ENCODE results near the gene TRIM48.
"Not testable (repeated sequence)": the region's sequence is repeated elsewhere in the genome, so short reads cannot be mapped to it uniquely, and the experiment has no call there.

Gene TRIM48, protein sequence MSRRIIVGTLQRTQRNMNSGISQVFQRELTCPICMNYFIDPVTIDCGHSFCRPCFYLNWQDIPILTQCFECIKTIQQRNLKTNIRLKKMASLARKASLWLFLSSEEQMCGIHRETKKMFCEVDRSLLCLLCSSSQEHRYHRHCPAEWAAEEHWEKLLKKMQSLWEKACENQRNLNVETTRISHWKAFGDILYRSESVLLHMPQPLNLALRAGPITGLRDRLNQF

DNA sequence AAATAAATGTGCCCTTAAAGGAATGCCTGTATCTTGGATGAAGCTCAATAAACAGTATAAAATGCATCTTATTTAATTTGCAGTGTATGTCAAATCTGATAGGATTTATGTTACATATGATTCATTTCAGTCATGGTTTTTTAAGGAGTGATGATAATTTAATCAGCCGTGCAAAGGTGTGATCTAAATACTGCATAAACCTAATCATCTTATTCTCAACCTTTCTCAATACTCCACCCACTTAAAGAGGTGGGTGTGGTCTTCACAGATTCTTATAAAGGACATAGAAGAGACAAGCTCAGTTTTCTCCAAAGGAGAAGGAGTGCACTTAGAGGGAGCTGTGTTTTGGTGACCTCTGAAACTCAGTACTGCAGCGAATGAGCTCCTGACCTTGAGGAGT is at the start of gene TRIM48:
Gene TRIM48, plus strand, starts transcription at position 301 of the 400 bp plus-strand sequence. CDS start 113 bp downstream, outside the sequence.
- not testable (repeated sequence) for DNase-seq (ENCODE audit: insufficient read length, low spot score); FAIRE-seq

DNA sequence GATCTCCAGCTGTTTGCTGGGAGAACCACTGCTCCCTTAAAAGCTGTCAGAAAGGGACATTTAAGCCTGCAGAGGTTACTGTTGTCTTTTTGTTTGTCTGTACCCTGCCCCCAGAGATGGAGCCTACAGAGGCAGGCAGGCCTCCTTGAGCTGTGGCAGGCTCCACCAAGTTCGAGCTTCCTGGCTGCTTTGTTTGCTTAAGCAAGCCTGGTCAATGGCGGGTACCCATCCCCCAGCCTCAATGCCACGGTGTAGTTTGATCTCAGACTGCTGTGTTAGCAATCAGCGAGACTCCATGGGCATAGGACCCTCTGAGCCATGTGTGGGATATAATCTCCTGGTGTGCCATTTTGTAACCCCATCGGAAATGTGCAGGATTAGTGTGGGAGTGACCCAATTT is 23.6 kb upstream of the TRIM48 start:
- DNase-seq (ENCODE audit: insufficient read length, low spot score); FAIRE-seq: not testable (repeated sequence)

DNA sequence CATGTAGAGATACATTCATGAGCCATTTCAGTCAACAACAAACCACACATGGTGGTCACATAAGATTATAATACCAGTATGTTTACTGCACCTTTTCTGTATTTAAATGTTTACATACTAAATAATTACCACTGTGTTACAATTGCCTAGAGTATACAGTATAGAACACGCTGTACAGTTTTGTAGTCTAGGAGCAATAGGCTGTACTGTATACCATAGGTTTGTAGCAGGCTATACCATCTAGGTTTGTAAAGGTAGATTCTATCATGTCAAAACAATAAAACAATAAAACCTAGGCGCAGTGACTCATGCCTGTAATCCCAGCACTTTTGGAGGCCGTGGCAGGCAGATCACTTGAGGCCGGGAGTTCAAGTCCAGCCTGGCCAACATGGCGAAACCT is 1.1 kb downstream of the TRIM48 start:
- TF ChIP-seq, protein P1, sequence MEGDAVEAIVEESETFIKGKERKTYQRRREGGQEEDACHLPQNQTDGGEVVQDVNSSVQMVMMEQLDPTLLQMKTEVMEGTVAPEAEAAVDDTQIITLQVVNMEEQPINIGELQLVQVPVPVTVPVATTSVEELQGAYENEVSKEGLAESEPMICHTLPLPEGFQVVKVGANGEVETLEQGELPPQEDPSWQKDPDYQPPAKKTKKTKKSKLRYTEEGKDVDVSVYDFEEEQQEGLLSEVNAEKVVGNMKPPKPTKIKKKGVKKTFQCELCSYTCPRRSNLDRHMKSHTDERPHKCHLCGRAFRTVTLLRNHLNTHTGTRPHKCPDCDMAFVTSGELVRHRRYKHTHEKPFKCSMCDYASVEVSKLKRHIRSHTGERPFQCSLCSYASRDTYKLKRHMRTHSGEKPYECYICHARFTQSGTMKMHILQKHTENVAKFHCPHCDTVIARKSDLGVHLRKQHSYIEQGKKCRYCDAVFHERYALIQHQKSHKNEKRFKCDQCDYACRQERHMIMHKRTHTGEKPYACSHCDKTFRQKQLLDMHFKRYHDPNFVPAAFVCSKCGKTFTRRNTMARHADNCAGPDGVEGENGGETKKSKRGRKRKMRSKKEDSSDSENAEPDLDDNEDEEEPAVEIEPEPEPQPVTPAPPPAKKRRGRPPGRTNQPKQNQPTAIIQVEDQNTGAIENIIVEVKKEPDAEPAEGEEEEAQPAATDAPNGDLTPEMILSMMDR (IDR thresholded peaks at IDR 0.05; ENCODE audit: insufficient read depth, missing control alignments), result no peak
- DNase-seq (ENCODE audit: insufficient read length, low spot score) (no peak), FAIRE-seq (no peak)
